ENCODE data around the gene KCNK1.

Gene KCNK1

DNA sequence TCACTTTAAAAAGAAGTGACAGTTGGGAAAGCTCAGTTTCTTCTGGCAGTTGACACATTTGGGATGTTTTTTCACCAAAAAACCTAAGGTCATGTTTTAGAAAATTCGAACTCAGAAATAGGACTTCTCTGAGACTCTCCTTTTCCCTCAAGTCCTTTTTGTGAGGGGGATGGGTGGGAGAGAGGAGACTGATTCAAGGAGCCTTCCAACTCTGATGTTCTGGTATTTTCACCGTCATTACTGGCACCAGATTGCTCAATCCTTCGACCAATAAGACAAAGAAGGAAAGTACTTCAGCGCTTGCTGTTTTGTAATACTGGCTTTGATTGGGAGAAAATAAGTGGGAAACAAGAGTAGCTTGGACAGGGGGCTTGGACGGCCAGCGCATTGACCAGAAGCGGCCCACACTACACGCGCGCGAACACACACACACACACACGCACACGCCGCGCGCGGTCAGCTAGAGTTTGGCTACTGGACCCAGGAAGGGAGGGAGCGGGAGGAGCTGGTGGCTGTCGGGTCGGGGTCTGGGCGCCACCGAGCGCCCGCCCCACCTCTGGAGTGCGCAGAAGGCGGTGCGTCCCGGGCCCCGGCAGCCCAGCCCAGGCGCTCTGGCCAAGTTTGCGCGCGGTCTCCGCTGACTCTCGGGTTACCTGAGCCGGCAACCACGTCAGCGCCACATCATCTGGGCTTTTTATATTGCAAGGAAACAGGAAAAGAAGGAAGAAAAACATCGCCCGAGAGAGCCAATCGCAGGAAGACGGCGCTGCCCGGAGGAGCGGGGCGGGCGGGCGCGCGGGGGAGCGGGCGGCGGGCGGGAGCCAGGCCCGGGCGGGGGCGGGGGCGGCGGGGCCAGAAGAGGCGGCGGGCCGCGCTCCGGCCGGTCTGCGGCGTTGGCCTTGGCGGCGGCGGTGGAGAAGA is at the start of gene KCNK1:
TSS of gene KCNK1 (plus strand) at position 855 of the 921 bp plus-strand sequence. CDS start at position 921, 66 bp downstream.
- peak; percentile 10 for DNase-seq

DNA sequence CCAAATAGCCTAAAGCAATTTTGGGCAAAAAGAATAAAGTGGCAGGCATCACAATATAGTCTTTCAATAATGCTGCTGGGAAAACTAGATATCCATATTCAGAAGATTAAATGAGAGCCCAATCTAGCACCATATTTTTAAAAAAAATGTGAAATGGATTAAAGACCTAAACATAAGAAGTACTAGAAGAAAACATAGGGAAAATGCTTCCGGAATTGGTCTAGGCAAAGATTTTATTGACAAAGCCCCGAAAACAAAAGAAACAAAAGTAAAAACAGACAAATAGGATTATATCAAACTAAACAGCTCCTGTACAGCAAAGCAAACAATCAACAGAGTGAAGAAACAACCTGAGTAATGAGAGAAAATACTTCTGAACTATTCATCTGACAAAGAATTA is 48.6 kb upstream of the KCNK1 start:
- DNase-seq = no peak

DNA sequence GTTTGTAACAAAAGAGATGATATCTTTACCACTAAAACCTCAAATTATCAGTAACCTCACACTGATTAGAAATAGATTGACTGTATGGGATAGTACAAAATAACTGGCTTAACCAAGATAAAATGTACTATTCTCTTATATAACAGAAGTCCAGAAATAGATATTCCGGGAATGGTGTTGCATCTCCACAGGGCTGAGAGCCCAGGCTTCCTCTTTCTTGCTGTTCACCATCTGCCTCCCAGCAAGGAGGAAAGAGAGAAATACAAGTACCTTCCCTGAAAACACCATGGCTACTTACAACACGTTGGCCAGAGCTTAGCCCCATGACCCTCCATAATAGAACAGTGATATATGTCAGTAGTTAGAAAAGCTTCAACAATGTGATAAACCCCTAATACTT is 47.0 kb upstream of the KCNK1 start:
- DNase-seq = no peak

DNA sequence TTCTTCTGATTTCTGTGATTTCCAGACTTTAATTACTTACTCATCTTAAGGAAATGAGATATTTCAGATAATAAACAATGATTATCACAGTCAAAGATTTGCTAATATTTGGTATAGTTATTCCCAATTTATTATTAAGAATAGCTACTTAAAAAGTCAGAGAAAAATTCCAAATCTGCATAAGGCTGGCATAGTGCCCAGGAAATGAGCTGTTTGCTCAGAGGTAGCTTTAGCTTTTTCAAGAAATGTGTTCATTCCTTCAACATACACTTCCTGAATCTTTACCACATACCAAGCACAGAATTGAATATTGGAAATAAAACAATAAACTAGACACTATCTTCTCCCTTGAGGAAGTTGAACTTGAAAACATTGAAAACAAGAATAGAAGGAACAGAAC is 44.3 kb upstream of the KCNK1 start:
- no peak for DNase-seq

DNA sequence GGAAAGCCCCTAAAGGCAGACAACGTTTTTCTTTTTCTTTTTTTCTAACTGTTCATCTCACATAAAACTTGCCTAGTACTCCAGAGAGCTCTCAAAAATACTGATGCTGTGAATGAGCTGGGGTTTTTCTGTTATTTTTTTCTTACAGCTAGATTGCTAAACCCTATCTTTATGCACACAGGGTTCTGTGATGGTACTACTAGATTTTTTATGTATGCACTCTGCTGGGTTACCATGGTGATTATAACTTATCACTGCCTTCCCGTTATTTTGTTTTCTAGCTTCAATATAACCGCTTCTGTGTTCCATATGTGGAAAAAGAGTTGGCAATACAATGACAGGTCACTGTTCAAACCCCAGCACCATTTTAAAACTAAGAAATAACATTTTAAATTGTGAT is 43.7 kb upstream of the KCNK1 start:
- no peak for DNase-seq

DNA sequence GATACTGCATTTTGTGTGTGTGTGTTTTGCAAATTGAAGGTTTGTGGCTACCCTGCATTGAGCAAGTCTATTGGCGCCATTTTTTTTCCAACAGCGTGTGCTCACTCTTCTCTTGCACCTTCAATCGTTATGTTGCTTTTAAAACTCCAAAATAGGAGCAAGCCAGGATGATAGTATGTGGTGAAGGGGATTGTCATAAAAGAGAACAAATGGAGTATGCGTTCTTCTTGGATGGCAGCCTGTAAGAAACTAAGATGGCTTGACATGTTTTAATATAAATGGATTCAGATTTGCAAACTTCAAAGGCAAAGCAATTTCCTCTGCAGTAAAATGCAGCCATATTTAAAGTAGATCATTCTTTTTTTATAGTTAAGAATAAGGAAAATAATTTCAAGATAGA is 43.2 kb upstream of the KCNK1 start:
- DNase-seq = no peak

GRCh38 chr1:233572896-233573295 is 41.0 kb upstream of the KCNK1 start:
- no peak for DNase-seq

DNA sequence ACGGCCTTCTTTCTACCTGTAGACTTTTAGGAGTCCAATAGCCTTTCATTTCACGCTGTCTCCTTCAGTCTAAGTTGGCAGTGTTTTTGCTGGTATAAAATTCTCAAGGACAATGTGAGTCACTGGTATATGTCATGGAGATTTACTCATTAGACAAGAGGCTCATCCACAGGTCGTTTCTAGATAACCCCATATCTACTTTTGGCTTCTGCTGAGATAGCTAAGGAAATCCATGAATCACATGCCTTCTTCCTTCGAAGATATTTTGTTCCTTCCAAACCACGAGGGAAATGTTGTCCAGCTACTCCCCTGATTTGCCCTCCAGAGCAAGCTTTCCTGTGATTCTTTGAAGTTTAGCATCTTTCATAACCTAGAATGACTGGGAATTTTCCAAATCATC is 38.5 kb upstream of the KCNK1 start:
- DNase-seq = no peak

GRCh38 chr1:233582439-233582838 is 31.5 kb upstream of the KCNK1 start:
- no peak for DNase-seq

DNA sequence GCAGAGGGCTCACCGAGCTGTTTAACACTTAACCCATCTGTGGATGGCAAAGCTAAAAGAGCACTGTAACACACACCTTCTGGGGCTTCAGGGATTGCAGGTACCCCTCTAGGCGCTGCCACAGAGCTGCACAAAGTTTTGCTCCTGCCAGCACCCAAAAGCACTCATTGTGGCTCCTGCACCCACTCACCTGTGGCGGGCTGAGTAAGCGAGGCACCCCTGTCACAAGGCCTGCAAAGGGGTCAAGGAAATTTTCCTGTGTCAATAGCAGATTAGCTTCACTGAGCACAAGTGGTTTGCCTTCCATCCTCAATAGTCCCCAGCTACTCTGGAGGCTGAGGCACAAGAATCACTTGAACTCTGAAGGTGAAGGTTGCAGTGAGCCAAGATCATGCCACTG is 29.5 kb upstream of the KCNK1 start:
- DNase-seq = no peak

GRCh38 chr1:233584931-233585330 is 29.0 kb upstream of the KCNK1 start:
- no peak for DNase-seq

DNA sequence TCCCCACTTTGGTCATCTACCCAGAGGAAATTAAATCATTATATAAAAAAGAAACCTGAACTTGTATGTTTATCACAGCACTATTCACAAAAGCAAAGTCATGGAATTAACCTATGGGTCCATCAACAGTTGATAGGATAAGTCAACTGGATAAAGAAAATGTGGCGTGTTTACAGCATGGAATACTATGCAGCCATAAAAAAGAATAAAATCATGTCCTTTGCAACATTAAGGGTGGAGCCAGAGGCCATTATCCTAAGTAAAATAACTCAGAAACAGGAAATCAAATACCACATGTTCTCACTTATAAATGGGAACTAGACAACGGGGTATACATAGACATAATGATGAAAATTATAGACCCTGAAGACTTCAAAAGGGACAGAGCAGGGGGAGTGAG is 27.6 kb upstream of the KCNK1 start:
- no peak for DNase-seq

- no peak for DNase-seq
These were observed 26.7 kb upstream of the KCNK1 start for GRCh38 chr1:233587196-233587595.

DNA sequence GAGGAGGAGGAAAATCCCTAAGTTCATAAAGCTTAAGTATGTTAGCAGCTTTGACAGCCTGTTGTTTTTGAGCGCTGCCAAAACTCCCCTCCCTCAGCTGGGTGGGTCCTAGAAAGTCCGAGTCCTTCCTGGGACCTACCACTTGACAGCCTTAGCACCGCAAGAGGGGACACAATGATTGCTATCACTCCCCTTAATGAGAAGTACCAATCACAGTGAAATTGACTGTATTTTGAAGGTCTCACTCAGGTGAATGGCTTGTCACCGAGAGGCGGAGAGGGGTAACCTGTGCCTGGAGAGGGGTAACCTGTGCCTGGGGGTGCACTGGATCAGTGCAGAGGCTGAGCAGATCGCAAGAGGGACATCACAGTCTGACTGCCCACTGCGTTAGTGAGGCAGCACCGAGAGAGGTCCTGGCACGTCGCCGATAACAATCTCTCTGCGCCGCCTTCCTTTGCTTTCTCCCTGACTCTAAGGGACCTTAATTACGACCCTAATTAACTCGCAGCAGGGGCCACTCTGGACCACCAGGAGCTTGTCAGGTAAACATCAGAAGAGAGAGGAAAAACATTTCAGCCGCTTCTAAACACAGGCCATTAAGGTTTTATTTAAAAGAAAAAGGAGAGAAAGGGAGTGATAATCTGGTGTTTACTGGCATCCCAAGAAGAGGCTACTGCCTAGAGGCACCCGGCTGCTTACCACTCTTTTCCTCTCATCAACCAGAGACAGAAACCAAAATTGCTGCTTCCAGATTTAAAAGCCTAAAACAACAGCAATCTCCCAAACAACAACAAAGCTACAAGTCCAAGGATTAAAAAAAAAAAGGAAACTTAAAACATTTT is 25.7 kb upstream of the KCNK1 start:
- DNase-seq = no peak

GRCh38 chr1:233597489-233597901 is 16.4 kb upstream of the KCNK1 start:
- no peak for DNase-seq

DNA sequence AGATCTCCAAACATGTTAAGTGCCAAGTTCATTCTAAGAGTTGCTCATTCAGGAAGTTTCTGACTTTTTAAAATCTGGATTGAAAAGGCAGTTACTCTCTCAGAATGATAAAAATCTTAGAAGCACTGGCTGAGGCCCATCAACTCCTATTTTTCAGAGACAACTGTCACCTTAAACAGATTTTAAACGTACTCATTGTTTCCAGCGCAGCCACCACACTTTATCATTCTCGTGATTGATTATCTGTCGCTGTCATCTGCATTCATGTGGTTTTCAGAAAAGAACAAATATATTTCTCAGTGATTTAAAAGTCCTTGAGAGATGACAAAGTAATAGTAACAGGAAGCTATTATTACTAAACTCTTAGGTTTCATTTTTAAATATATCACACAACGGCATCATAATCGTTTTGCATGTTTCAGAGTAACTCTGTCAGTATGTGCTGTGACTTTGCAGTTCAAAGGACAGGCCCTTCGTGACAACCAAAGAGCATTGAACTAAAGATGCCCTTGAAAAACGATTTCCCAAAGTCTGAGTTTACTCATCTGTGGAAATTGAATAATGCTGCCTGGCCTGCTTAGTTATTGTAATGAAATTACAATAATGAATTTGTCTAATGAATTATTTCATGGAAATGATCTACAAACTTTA is 14.9 kb upstream of the KCNK1 start:
- DNase-seq = peak; percentile 48

DNA sequence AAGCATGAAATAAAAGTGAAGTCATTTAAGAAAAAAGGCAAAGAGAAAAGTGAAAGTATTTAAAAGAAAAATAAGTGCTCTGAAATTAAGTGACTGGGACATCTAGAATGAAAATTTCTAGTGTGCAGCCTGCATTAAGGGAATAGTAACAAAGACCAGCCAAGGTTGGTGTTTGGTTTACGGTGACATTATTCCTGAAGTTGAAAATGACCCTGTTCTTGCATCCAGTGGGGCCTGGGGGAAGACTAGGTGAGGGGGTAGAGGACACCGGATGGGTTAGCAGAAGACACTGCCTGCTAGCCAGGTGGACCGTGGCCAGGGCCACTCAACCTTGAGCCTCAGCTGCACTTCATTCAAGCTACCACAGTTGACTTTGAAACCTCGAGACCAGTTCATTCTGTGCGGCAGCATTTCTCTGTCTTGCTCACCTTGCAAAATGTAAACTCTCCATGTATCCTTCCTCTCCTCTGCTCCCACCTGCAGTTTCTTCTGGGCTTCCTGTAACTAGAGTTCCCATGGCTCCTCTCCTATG is 14.3 kb upstream of the KCNK1 start:
- no peak for DNase-seq

GRCh38 chr1:233600488-233600887 is 13.4 kb upstream of the KCNK1 start:
- no peak for DNase-seq

GRCh38 chr1:233603478-233603877 is 10.4 kb upstream of the KCNK1 start:
- no peak for DNase-seq

- no peak for DNase-seq
These were observed 8.7 kb upstream of the KCNK1 start for GRCh38 chr1:233605205-233605604.

DNA sequence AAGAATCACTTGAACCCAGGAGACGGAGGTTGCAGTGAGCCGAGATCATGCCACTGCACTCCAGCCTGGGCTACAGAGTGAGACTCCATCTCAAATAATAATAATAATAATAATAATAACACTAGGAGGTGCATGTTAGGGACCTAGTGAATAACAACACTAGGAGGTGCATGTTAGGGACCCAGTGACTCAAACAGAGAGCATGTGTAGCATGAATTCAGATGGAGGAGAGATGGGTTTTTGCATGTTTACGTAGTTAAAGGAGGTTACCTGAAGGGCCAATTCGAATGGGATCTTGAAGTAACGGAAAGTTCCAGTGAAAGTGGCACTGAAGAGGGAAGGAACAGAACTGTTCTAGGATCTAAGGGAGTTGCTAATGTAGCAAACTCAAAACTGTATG is 7.1 kb upstream of the KCNK1 start:
- no peak for DNase-seq

GRCh38 chr1:233607252-233608119 is 6.4 kb upstream of the KCNK1 start:
- DNase-seq = no peak
